ENCODE measurements around the gene MAML2.

MAML2 gene

GRCh38 chr11:96021901-96022650, 320.9 kb downstream of the MAML2 start:
- H3K4me3 ChIP-seq (ENCODE audit: low read length): no peak overlapping the region
- DNase-seq (ENCODE audit: low read depth): no peak
- TF ChIP-seq, protein P1, sequence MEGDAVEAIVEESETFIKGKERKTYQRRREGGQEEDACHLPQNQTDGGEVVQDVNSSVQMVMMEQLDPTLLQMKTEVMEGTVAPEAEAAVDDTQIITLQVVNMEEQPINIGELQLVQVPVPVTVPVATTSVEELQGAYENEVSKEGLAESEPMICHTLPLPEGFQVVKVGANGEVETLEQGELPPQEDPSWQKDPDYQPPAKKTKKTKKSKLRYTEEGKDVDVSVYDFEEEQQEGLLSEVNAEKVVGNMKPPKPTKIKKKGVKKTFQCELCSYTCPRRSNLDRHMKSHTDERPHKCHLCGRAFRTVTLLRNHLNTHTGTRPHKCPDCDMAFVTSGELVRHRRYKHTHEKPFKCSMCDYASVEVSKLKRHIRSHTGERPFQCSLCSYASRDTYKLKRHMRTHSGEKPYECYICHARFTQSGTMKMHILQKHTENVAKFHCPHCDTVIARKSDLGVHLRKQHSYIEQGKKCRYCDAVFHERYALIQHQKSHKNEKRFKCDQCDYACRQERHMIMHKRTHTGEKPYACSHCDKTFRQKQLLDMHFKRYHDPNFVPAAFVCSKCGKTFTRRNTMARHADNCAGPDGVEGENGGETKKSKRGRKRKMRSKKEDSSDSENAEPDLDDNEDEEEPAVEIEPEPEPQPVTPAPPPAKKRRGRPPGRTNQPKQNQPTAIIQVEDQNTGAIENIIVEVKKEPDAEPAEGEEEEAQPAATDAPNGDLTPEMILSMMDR (conservative IDR thresholded peaks at IDR 0.05; ENCODE audit: low read depth, low read length): no peak

DNA sequence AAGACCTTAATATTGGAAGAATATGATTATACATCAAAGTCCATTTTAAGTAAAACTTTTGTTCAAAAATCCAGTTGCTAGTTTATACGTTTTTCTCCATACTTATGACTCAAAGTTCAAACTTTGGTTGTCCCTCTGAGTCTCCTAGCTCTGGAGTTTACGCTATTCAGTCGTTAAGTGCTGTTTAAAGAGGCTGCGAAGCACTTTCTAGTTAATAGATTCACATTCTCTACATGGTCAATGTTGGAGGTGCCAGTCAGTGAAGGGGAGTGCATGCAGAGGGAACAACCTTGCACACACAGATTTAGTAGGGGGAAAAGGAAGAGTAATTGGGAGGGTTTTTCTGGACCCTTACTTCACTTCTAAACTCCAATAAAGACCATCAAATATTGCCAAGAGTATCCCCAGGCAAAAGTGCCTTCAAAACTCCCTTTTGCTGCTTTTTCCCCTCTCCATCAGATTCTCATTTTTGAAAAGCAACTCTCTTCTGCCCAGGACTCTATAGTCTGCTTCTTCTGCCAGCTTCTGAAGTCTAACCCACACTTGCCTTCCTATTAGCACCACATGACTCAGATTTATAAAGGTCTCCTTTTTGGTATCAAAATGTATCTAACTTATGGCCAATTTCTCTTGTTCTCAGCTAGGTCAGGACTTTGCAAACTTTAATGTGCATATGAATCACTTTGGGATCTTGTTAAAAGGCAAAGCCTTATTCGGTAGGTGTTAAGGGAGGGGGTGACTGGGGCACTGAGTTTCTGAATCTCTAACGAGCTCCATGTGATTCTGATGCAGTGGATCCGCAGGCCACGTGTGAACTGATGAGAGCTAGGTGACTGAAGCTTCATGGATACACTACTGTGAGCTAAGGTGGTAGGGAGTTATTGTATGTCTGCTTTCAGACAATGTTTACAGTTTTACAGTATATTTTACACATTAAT, 322.9 kb downstream of the MAML2 start:
- no peak for DNase-seq (ENCODE audit: low read depth)
- TF ChIP-seq, protein P1 (conservative IDR thresholded peaks at IDR 0.05; ENCODE audit: low read depth, low read length): no peak
- no peak overlapping the region for H3K4me3 ChIP-seq (ENCODE audit: low read length)

DNA sequence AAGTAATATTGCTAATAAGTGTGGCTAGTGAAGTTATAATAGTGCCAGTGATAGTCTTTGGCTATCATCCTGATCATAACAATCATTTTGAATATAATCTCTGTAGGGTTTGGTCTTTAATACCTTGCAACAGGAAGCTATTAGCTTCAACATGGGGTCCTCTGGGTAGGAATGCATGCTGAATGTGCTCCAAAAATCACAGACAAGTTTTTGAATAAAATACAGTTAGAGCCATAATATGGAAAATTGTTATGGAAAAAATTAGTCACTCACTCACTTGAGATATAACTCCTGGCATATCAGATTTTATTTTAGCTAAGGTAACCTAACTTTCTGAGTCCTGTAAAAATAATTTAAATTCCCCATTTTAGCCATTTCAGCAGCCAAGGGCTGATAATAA, 323.7 kb downstream of the MAML2 start:
- no peak for DNase-seq (ENCODE audit: low read depth)
- no peak overlapping the region for H3K4me3 ChIP-seq (ENCODE audit: low read length)
- TF ChIP-seq, protein P1 (conservative IDR thresholded peaks at IDR 0.05; ENCODE audit: low read depth, low read length): no peak

GRCh38 chr11:96017856-96018255, 325.1 kb downstream of the MAML2 start:
- TF ChIP-seq, protein P1 (conservative IDR thresholded peaks at IDR 0.05; ENCODE audit: low read depth, low read length): no peak
- no peak for DNase-seq (ENCODE audit: low read depth)
- H3K4me3 ChIP-seq (ENCODE audit: low read length): no peak overlapping the region

GRCh38 chr11:96016978-96017502, 326.0 kb downstream of the MAML2 start:
- TF ChIP-seq, protein P1 (conservative IDR thresholded peaks at IDR 0.05; ENCODE audit: low read depth, low read length): no peak
- no peak overlapping the region for H3K4me3 ChIP-seq (ENCODE audit: low read length)
- no peak for DNase-seq (ENCODE audit: low read depth)

GRCh38 chr11:96015906-96016565, 327.0 kb downstream of the MAML2 start:
- TF ChIP-seq, protein P1 (conservative IDR thresholded peaks at IDR 0.05; ENCODE audit: low read depth, low read length): no peak
- no peak for DNase-seq (ENCODE audit: low read depth)
- H3K4me3 ChIP-seq (ENCODE audit: low read length): no peak overlapping the region
